NCI-H82 treated with DMSO at 0.1 percent for 48 hours (cell line): ENCODE data around the gene HTRA3.

Experiments used
- DNase-seq: peaks from one replicate; lab custom pipeline; 2025; ENCODE audit not compliant: unreplicated experiment; lab: John Stamatoyannopoulos, UW

HTRA3 gene

GRCh38 chr4:8352368-8353157, 83.0 kb downstream of the HTRA3 start:
- DNase-seq, result no peak

GRCh38 chr4:8353158-8353669, 83.7 kb downstream of the HTRA3 start:
- DNase-seq, result no peak

- no peak for DNase-seq
Observed at GRCh38 chr4:8353912-8354453, 84.4 kb downstream of the HTRA3 start.

- no peak for DNase-seq
Observed at GRCh38 chr4:8355306-8355705, 85.8 kb downstream of the HTRA3 start.

- DNase-seq, result no peak
Observed at GRCh38 chr4:8355864-8356565, 86.5 kb downstream of the HTRA3 start.
